Measurements from ENCODE around the gene SPRED2.
A peak's percentile ranks its signal among the peaks of the same experiment; 100 is the strongest.

The SPRED2 gene

GRCh38 chr2:65436169-65436823 lies 3.9 kb upstream of the SPRED2 start:
- Mint-ChIP-seq H3K4me3 (peak overlapping the region; percentile 92 to 98), H3K36me3 (ENCODE audit: insufficient read depth) (peaks cover 15% of the 10 kb centered on the region), H3K27me3 (peaks cover 18 to 46% of the 10 kb centered on the region in 2 donors), H3K27ac (peak overlapping the region in 1 of 2 donors; percentile 25), H3K4me1 (ENCODE audit: low read depth in 2 of 2) (peaks cover 19 to 26% of the 10 kb centered on the region in 2 donors), H3K9me3 (no peaks in the 10 kb centered on the region)
- peak; percentile 17 to 33 (median 19) for DNase-seq
- ATAC-seq (replicated peaks): peak; percentile 22

GRCh38 chr2:65435625-65436168 lies 3.3 kb upstream of the SPRED2 start:
- Mint-ChIP-seq H3K27me3 (peaks cover 18 to 46% of the 10 kb centered on the region in 2 donors), H3K27ac (peak overlapping the region in 1 of 2 donors; percentile 25), H3K4me3 (peak overlapping the region; percentile 92 to 98), H3K36me3 (ENCODE audit: insufficient read depth) (peaks cover 17% of the 10 kb centered on the region), H3K9me3 (no peaks in the 10 kb centered on the region), H3K4me1 (ENCODE audit: low read depth in 2 of 2) (peaks cover 19 to 27% of the 10 kb centered on the region in 2 donors)
- DNase-seq (peak; percentile 8 to 21 (median 9)), ATAC-seq (replicated peaks) (no peak)

- Mint-ChIP-seq H3K36me3 (ENCODE audit: insufficient read depth) (peaks cover 24% of the 10 kb centered on the region), H3K4me1 (ENCODE audit: low read depth in 2 of 2) (peaks cover 23 to 30% of the 10 kb centered on the region in 2 donors), H3K27ac (no peak overlapping the region), H3K4me3 (no peak overlapping the region), H3K9me3 (no peaks in the 10 kb centered on the region), H3K27me3 (peaks cover 18 to 46% of the 10 kb centered on the region in 2 donors)
- DNase-seq: no peak
- no peak for ATAC-seq (replicated peaks)
Measured at GRCh38 chr2:65434592-65435241, 2.3 kb upstream of the SPRED2 start.

GRCh38 chr2:65431421-65432226 lies 775 bp downstream of the SPRED2 start:
- peak; percentile 32 to 43 (median 38) for DNase-seq
- H3K4me1 Mint-ChIP-seq (ENCODE audit: low read depth in 2 of 2): peaks cover 18 to 27% of the 10 kb centered on the region in 2 donors
- H3K4me3 Mint-ChIP-seq: peak overlapping the region; percentile 92 to 94
- peak overlapping the region; percentile 60 to 94 for H3K27ac Mint-ChIP-seq
- no peaks in the 10 kb centered on the region for H3K9me3 Mint-ChIP-seq
- peak; percentile 55 for ATAC-seq (replicated peaks)
- H3K36me3 Mint-ChIP-seq (ENCODE audit: insufficient read depth): peaks cover 22% of the 10 kb centered on the region
- H3K27me3 Mint-ChIP-seq: peaks cover 18 to 24% of the 10 kb centered on the region in 2 donors

- H3K36me3 Mint-ChIP-seq (ENCODE audit: insufficient read depth): peaks cover 22% of the 10 kb centered on the region
- ATAC-seq (replicated peaks) (peak; percentile 62), DNase-seq (peak; percentile 47 to 65 (median 50))
- H3K4me3 Mint-ChIP-seq: peak overlapping the region; percentile 92 to 94
- H3K4me1 Mint-ChIP-seq (ENCODE audit: low read depth in 2 of 2): peaks cover 13 to 19% of the 10 kb centered on the region in 2 donors
- peaks cover 11 to 16% of the 10 kb centered on the region in 2 donors for H3K27me3 Mint-ChIP-seq
- H3K9me3 Mint-ChIP-seq: no peaks in the 10 kb centered on the region
- H3K27ac Mint-ChIP-seq: peak overlapping the region; percentile 72 to 74
Measured at GRCh38 chr2:65430603-65431420, 1.6 kb downstream of the SPRED2 start.

GRCh38 chr2:65429786-65430602 lies 2.4 kb downstream of the SPRED2 start:
- no peak for DNase-seq
- peaks cover 22% of the 10 kb centered on the region for H3K36me3 Mint-ChIP-seq (ENCODE audit: insufficient read depth)
- H3K4me1 Mint-ChIP-seq (ENCODE audit: low read depth in 2 of 2): peaks cover 9 to 13% of the 10 kb centered on the region in 2 donors
- peak overlapping the region; percentile 92 to 94 for H3K4me3 Mint-ChIP-seq
- no peaks in the 10 kb centered on the region for H3K9me3 Mint-ChIP-seq
- H3K27ac Mint-ChIP-seq: peak overlapping the region; percentile 72 to 74
- H3K27me3 Mint-ChIP-seq: peaks cover 7 to 8% of the 10 kb centered on the region in 2 donors
- ATAC-seq (replicated peaks): no peak

- ATAC-seq (replicated peaks) (no peak), DNase-seq (no peak)
- H3K27me3 Mint-ChIP-seq: no peaks in the 10 kb centered on the region
- H3K9me3 Mint-ChIP-seq: no peaks in the 10 kb centered on the region
- H3K36me3 Mint-ChIP-seq (ENCODE audit: insufficient read depth): peaks cover 16% of the 10 kb centered on the region
- H3K4me3 Mint-ChIP-seq: no peak overlapping the region
- no peak overlapping the region for H3K27ac Mint-ChIP-seq
- H3K4me1 Mint-ChIP-seq (ENCODE audit: low read depth in 2 of 2): peaks cover 6 to 11% of the 10 kb centered on the region in 2 donors
Measured at GRCh38 chr2:65427532-65427931, 4.9 kb downstream of the SPRED2 start.

GRCh38 chr2:65425276-65425675 lies 7.1 kb downstream of the SPRED2 start:
- H3K9me3 Mint-ChIP-seq: no peaks in the 10 kb centered on the region
- H3K4me1 Mint-ChIP-seq (ENCODE audit: low read depth in 2 of 2): peaks cover 5 to 9% of the 10 kb centered on the region in 2 donors
- peaks cover 5% of the 10 kb centered on the region for H3K36me3 Mint-ChIP-seq (ENCODE audit: insufficient read depth)
- no peak overlapping the region for H3K27ac Mint-ChIP-seq
- no peak for DNase-seq
- ATAC-seq (replicated peaks): no peak
- no peak overlapping the region for H3K4me3 Mint-ChIP-seq
- no peaks in the 10 kb centered on the region for H3K27me3 Mint-ChIP-seq

GRCh38 chr2:65424391-65424790 lies 8.0 kb downstream of the SPRED2 start:
- no peaks in the 10 kb centered on the region for H3K36me3 Mint-ChIP-seq (ENCODE audit: insufficient read depth)
- H3K9me3 Mint-ChIP-seq: no peaks in the 10 kb centered on the region
- ATAC-seq (replicated peaks): no peak
- H3K4me1 Mint-ChIP-seq (ENCODE audit: low read depth in 2 of 2): peaks cover 5 to 6% of the 10 kb centered on the region in 2 donors
- no peak overlapping the region for H3K4me3 Mint-ChIP-seq
- no peak overlapping the region for H3K27ac Mint-ChIP-seq
- no peaks in the 10 kb centered on the region for H3K27me3 Mint-ChIP-seq
- DNase-seq: no peak

- Mint-ChIP-seq H3K27ac (no peak overlapping the region), H3K9me3 (no peaks in the 10 kb centered on the region), H3K36me3 (ENCODE audit: insufficient read depth) (no peaks in the 10 kb centered on the region), H3K27me3 (no peaks in the 10 kb centered on the region), H3K4me3 (no peak overlapping the region), H3K4me1 (ENCODE audit: low read depth in 2 of 2) (peaks cover 16 to 23% of the 10 kb centered on the region in 2 donors)
- ATAC-seq (replicated peaks) (no peak), DNase-seq (no peak)
Measured at GRCh38 chr2:65421432-65421748, 11.0 kb downstream of the SPRED2 start.

GRCh38 chr2:65420712-65421431 lies 11.5 kb downstream of the SPRED2 start:
- DNase-seq: no peak
- no peak overlapping the region for H3K27ac Mint-ChIP-seq
- H3K36me3 Mint-ChIP-seq (ENCODE audit: insufficient read depth): no peaks in the 10 kb centered on the region
- no peaks in the 10 kb centered on the region for H3K27me3 Mint-ChIP-seq
- H3K9me3 Mint-ChIP-seq: no peaks in the 10 kb centered on the region
- peaks cover 19 to 23% of the 10 kb centered on the region in 2 donors for H3K4me1 Mint-ChIP-seq (ENCODE audit: low read depth in 2 of 2)
- ATAC-seq (replicated peaks): no peak
- no peak overlapping the region for H3K4me3 Mint-ChIP-seq
